ENCODE results near the gene PCDHGA7.
"Not testable (repeated sequence)": the region's sequence is repeated elsewhere in the genome, so short reads cannot be mapped to it uniquely, and the experiment has no call there.

Gene PCDHGA7

DNA sequence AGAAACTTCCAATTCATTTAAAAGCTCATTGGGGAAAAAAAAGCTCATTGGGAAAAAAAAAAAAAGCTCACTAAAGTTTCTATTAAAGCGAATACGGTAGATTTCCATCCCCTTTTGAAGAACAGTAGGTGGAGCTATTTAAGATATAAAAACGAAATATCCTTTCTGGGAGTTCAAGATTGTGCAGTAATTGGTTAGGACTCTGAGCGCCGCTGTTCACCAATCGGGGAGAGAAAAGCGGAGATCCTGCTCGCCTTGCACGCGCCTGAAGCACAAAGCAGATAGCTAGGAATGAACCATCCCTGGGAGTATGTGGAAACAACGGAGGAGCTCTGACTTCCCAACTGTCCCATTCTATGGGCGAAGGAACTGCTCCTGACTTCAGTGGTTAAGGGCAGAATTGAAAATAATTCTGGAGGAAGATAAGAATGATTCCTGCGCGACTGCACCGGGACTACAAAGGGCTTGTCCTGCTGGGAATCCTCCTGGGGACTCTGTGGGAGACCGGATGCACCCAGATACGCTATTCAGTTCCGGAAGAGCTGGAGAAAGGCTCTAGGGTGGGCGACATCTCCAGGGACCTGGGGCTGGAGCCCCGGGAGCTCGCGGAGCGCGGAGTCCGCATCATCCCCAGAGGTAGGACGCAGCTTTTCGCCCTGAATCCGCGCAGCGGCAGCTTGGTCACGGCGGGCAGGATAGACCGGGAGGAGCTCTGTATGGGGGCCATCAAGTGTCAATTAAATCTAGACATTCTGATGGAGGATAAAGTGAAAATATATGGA lies 48.0 kb downstream of the PCDHGA7 start, which contains the start of gene PCDHGA12:
Gene PCDHGA12, plus strand, starts transcription at position 176 of the 782 bp plus-strand sequence. Its CDS starts 253 bp downstream, at position 429.
- DNase-seq (ENCODE audit: low spot score), result no peak

DNA sequence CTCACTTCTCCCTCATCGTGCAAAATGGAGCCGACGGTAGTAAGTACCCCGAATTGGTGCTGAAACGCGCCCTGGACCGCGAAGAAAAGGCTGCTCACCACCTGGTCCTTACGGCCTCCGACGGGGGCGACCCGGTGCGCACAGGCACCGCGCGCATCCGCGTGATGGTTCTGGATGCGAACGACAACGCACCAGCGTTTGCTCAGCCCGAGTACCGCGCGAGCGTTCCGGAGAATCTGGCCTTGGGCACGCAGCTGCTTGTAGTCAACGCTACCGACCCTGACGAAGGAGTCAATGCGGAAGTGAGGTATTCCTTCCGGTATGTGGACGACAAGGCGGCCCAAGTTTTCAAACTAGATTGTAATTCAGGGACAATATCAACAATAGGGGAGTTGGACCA lies 48.7 kb downstream of the PCDHGA7 start:
- DNase-seq (ENCODE audit: low spot score), result no peak

DNA sequence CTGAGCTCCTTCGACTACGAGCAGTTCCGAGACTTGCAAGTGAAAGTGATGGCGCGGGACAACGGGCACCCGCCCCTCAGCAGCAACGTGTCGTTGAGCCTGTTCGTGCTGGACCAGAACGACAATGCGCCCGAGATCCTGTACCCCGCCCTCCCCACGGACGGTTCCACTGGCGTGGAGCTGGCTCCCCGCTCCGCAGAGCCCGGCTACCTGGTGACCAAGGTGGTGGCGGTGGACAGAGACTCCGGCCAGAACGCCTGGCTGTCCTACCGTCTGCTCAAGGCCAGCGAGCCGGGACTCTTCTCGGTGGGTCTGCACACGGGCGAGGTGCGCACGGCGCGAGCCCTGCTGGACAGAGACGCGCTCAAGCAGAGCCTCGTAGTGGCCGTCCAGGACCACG lies 49.8 kb downstream of the PCDHGA7 start:
- not testable (repeated sequence) for DNase-seq (ENCODE audit: low spot score)

DNA sequence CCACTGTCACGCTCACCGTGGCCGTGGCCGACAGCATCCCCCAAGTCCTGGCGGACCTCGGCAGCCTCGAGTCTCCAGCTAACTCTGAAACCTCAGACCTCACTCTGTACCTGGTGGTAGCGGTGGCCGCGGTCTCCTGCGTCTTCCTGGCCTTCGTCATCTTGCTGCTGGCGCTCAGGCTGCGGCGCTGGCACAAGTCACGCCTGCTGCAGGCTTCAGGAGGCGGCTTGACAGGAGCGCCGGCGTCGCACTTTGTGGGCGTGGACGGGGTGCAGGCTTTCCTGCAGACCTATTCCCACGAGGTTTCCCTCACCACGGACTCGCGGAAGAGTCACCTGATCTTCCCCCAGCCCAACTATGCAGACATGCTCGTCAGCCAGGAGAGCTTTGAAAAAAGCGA lies 50.2 kb downstream of the PCDHGA7 start:
- DNase-seq (ENCODE audit: low spot score), result not testable (repeated sequence)

DNA sequence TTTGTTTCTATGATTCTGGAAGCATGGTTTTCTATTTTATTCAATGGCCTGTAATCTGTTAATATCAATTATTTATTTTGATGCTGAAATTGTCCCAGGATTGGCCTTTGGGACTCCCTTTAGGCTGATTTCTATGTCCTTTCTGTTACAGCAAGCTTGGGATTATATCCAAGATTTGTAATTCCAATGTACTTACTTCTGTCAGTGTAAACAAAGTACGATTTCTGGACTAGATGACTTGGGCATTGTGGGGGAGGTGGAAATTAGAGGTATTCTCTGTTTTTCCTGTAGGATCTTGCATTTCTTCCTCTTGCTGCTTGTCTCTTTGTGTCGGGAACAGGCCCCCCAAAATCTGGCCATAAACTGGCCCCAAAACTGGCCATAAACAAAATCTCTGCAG lies 51.5 kb downstream of the PCDHGA7 start:
- DNase-seq (ENCODE audit: low spot score), result no peak
